Psoas muscle (tissue), 8 donors: ENCODE data around the gene ABLIM2. TPM values are rescaled to one million over a fixed set of nuclear protein-coding genes. Genes with fewer than 3 reads are reported as not detected.
A peak's percentile ranks its signal among the peaks of the same experiment; 100 is the strongest.

ENCODE experiments used
- ATAC-seq, 4 donors: fragments of 200-7000 bp; cut with Tn5 transposase; one replicate each; pipeline ENCODE4 v1.9.1; 2020; ENCODE audit warnings: moderate library complexity in 3 of 4, mild to moderate bottlenecking in 2 of 4
- DNase-seq, 2 donors: peaks; one replicate each; pipeline ENCODE4 v3.0.0-alpha.2; 2020
- H3K27ac ChIP-seq: fragments of 200-600 bp; one replicate; pipeline ENCODE4 v1.8.0; 2022
- H3K27me3 ChIP-seq, 3 donors: fragments of 200-600 bp in 1 of 3; one replicate each; pipeline versions ENCODE4 v1.6.1 to v1.8.0; 2013 to 2022; ENCODE audit warnings: low read length in 2 of 3, mild to moderate bottlenecking in 2 of 3, moderate library complexity in 1 of 3; ENCODE audit not compliant: insufficient read depth in 3 of 3
- H3K36me3 ChIP-seq, 2 donors: fragments of 200-600 bp in 1 of 2; one replicate each; pipeline versions ENCODE4 v1.6.1 to v1.8.0; 2013 to 2022; ENCODE audit warnings: low read depth in 1 of 2, mild to moderate bottlenecking in 1 of 2, moderate library complexity in 1 of 2; ENCODE audit not compliant: insufficient read depth in 1 of 2
- H3K4me1 ChIP-seq: fragments of 200-600 bp; one replicate; pipeline ENCODE4 v1.8.0; 2022
- H3K4me3 ChIP-seq: fragments of 200-600 bp; one replicate; pipeline ENCODE4 v1.8.0; 2022; ENCODE audit warnings: mild to moderate bottlenecking
- H3K9me3 ChIP-seq: fragments of 200-600 bp; one replicate; pipeline ENCODE4 v1.8.0; 2022
- WGBS, 3 donors: extraction: QIAGEN DNeasy Blood & Tissue Kit; methylation state at CpG; one replicate each; pipeline versions ENCODE4 v1.1.6 to v1.1.7; 2013; 5-methylcytosine and 5-hydroxymethylcytosine counted together
- intact Hi-C, 2 donors: fragments of 100-400 bp; cut with DNase I; formaldehyde crosslinking; loops; one replicate each; pipeline versions ENCODE4 v1.11.0 to v1.14.2; 2022
- polyA plus RNA-seq, 3 donors: library from polyadenylated mRNA; stranded (reverse); fragments of 200-250 nt; gene quantifications; one replicate each; pipeline ENCODE4 v1.2.3, GENCODE V29; 2013
- total RNA-seq, 4 donors: library from RNA; stranded (reverse); fragmentation: NEBNext Ultra II Directional in 2 of 4; extraction: Animal tissue kit (Norgen Biotek cat#: 25700) in 2 of 4; gene quantifications; one replicate each; pipeline versions ENCODE4 v1.2.1 to v1.2.4, GENCODE V29; 2021 to 2023
- TF ChIP-seq, protein P1 (sequence below): fragments of 200-600 bp; IDR thresholded peaks from one replicate; pipeline ENCODE4 v1.8.0; 2022; ENCODE audit warnings: antibody characterized with exemption
- donor health status: healthy with polysubstance abuse.
- donor health status: DM: no; HTN: no; CAD: no; lungs with moderate emphysema.
- donor health status: Bipolar disorder and iron deficiency.
- donor health status: healthy.
- donor health status: DM: yes; HTN: yes; CAD: no.
- donor health status: DM: no; HTN: no; CAD: no.
- donor health status: DM: no; HTN: no; CAD: no.
- donor health status: DM: yes; HTN: yes; CAD: no.

Gene ABLIM2
- total and polyA plus RNA-seq, 7 donors = 82.2 to 956 (median 292) TPM

DNA sequence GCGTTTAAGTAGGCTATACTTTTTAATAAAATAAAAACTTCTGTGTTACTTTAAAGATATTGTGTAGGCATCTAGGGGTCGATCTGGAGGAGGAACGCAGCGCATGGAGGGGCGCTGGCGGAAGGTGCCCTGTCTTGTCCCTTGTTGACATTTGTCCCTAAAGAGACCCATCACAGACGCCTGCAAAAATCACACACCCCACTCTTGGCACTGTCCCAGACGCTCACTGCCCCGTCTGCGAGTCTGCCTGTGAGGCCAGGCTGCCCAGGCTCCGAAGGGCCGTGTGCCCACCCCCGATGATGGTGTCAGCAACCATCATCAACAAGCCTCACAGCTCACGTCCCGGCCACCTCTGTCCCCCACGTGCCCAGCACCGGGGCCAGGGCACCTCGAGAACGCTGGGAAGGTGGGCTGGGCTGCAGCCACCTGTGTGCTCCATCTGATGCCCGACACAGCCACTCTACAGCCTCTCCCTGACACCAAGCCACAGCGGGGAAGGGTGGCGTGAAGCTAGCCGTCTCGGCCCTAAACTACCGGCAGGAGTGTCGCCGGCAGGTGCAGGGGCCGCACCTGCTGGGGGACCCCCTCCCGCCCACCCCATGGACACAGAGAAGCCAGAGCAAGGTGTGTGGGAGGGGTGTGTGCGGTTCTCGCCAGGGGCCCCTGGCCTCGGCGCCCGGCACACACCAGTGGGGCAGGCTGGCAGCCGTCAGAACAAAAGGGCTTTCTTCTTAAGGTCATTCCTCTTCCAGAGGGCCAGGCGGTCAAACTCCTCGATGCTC, 192.1 kb downstream of the ABLIM2 start:
- Histone ChIP-seq H3K9me3 (no peaks in the 10 kb centered on the region), H3K4me3 (no peak overlapping the region), H3K4me1 (peaks cover 47% of the 10 kb centered on the region), H3K27me3 (no peaks in the 10 kb centered on the region), H3K36me3 (peaks cover 0 to 39% of the 10 kb centered on the region in 2 donors), H3K27ac (peak overlapping the region; percentile 30)
- ATAC-seq (no peak), DNase-seq (peak in 1 of 2 donors; percentile 57)
- intact Hi-C loops = no loop called here
- WGBS, 3 donors = 82 to 88% (median 83%) methylated on average over 37 of the region's 37 CpGs
- TF ChIP-seq, protein P1, sequence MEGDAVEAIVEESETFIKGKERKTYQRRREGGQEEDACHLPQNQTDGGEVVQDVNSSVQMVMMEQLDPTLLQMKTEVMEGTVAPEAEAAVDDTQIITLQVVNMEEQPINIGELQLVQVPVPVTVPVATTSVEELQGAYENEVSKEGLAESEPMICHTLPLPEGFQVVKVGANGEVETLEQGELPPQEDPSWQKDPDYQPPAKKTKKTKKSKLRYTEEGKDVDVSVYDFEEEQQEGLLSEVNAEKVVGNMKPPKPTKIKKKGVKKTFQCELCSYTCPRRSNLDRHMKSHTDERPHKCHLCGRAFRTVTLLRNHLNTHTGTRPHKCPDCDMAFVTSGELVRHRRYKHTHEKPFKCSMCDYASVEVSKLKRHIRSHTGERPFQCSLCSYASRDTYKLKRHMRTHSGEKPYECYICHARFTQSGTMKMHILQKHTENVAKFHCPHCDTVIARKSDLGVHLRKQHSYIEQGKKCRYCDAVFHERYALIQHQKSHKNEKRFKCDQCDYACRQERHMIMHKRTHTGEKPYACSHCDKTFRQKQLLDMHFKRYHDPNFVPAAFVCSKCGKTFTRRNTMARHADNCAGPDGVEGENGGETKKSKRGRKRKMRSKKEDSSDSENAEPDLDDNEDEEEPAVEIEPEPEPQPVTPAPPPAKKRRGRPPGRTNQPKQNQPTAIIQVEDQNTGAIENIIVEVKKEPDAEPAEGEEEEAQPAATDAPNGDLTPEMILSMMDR = no peak

DNA sequence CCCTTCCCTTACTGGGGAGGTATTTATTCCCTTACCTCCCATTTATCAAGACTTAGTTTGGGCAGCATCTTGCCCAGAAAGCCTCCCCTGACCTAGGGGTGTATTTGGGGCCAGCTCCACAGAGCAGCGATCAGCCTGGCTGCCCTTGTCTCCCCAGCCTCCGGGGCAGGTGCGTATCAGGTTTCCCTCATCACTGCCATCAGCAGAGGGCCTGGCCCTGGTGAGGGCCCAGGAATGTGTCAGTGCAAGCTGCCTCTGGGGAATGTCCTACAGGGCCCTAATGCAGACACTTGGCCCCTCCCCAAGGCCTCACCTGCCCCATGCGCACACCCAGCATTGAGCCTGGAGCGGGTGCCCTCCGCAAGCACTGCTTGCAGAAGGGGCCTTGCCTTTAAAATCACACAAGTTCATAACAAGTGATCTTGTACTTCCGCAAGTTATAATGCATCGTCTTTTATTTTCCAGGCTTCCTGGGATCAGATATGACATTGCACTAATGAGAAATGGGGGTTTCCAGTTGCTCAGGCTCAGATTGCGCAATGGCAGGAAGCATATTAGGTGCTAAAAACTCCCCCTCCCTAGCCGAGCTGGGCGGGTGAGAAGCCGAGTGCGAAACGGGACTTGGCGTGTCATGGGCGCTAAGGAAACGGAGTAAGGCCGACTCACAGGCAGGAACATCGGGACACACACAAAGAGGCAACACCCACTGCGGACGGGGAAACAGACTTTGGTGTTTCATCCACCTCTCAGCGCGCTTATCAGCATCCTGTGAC, 193.5 kb downstream of the ABLIM2 start:
- 41 to 64% (median 50%) methylated on average over 23 of the region's 23 CpGs for WGBS, 3 donors
- intact Hi-C loops = no loop called here
- peak; percentile 50 to 76 for DNase-seq

DNA sequence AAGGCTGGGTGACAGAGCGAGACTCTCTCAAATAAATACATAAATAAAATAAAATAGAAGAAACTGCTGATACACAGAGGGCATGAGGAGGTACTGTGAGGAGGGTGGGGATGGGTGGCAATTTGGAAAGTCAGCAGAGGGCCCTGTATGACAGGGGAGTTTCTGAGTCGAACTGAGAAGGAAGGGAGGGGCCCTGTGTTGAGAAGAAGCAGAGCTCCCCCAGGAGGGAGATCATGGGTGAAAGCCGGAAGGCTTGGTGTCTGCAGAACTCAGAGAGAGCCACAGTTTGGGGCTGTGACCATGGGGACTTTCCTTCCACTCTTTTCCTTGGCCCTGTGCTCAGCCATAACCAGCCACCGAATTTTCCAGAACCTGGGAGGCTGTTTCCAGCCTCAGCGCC, 194.2 kb downstream of the ABLIM2 start:
- Histone ChIP-seq H3K36me3 (peaks cover 0 to 30% of the 10 kb centered on the region in 2 donors), H3K4me1 (peaks cover 45% of the 10 kb centered on the region), H3K27me3 (no peaks in the 10 kb centered on the region), H3K9me3 (no peaks in the 10 kb centered on the region), H3K27ac (peak overlapping the region; percentile 56), H3K4me3 (no peak overlapping the region)
- ATAC-seq (no peak), DNase-seq (no peak)
- intact Hi-C loops = no loop called here
- 79 to 86% (median 83%) methylated on average over 5 of the region's 5 CpGs for WGBS, 3 donors
- TF ChIP-seq, protein P1 = no peak

More for the DNA sequence above, 193.5 kb downstream of the ABLIM2 start:
- Histone ChIP-seq H3K4me1 (peaks cover 48% of the 10 kb centered on the region), H3K36me3 (peaks cover 0 to 30% of the 10 kb centered on the region in 2 donors), H3K27me3 (no peaks in the 10 kb centered on the region), H3K27ac (peak overlapping the region; percentile 56), H3K4me3 (no peak overlapping the region), H3K9me3 (no peaks in the 10 kb centered on the region)
- TF ChIP-seq, protein P1 = no peak
- ATAC-seq = peak; percentile 7 to 33 (median 22)

GRCh38 chr4:7963691-7964090, 194.9 kb downstream of the ABLIM2 start:
- Histone ChIP-seq H3K27me3 (no peaks in the 10 kb centered on the region), H3K9me3 (no peaks in the 10 kb centered on the region), H3K4me3 (no peak overlapping the region), H3K27ac (no peak overlapping the region), H3K4me1 (peaks cover 42% of the 10 kb centered on the region), H3K36me3 (peaks cover 0 to 23% of the 10 kb centered on the region in 2 donors)
- ATAC-seq (peak in 3 of 4 donors; percentile 3 to 4 (median 4)), DNase-seq (peak in 1 of 2 donors; percentile 55)
- intact Hi-C loops = no loop called here
- WGBS, 3 donors = 79 to 88% (median 86%) methylated on average over 12 of the region's 12 CpGs
- TF ChIP-seq, protein P1 = no peak
